Neuronal stem cell (in vitro differentiated cells): Measurements from ENCODE around the gene RIN3.

Experiments
- DNase-seq: peaks from one replicate; pipeline ENCODE4 v3.0.0-alpha.2; 2013; ENCODE audit warnings: low spot score
- H2AFZ ChIP-seq: one replicate; pipeline ENCODE4 v1.6.1; 2013; ENCODE audit warnings: mild to moderate bottlenecking, low read length, inconsistent platforms
- H2AK5ac ChIP-seq: 2 replicates; pipeline ENCODE4 v1.6.1; 2013; ENCODE audit warnings: low read depth, mild to moderate bottlenecking, inconsistent platforms, low read length, moderate library complexity, mixed read lengths
- H2BK120ac ChIP-seq: 2 replicates; pipeline ENCODE4 v1.6.1; 2013; ENCODE audit warnings: low read depth, mild to moderate bottlenecking, inconsistent platforms, low read length, moderate library complexity, mixed read lengths
- H2BK12ac ChIP-seq: one replicate; pipeline ENCODE4 v1.6.1; 2013; ENCODE audit warnings: low read length, inconsistent platforms
- H2BK15ac ChIP-seq: 2 replicates; pipeline ENCODE4 v1.6.1; 2013; ENCODE audit warnings: mild to moderate bottlenecking, low read length, inconsistent platforms, mixed read lengths
- H2BK5ac ChIP-seq: one replicate; pipeline ENCODE4 v1.6.1; 2013; ENCODE audit warnings: inconsistent platforms, mild to moderate bottlenecking, low read length, moderate library complexity
- H3K14ac ChIP-seq: one replicate; pipeline ENCODE4 v1.6.1; 2013; ENCODE audit warnings: low read length, inconsistent platforms
- H3K18ac ChIP-seq: 2 replicates; pipeline ENCODE4 v1.6.1; 2013; ENCODE audit warnings: low read length, inconsistent platforms
- H3K23ac ChIP-seq: 2 replicates; pipeline ENCODE4 v1.6.1; 2013; ENCODE audit warnings: low read depth, mild to moderate bottlenecking, mixed read lengths, low read length, inconsistent platforms; ENCODE audit not compliant: poor library complexity
- H3K27ac ChIP-seq: replicated peaks from 3 replicates; pipeline ENCODE4 v1.5.1; 2013; ENCODE audit warnings: low read length, inconsistent platforms
- H3K27me3 ChIP-seq, 3 experiments: 2 replicates each; pipeline ENCODE4 v1.6.1; 2013; ENCODE audit warnings: low read length in 3 of 3, mild to moderate bottlenecking in 2 of 3, inconsistent platforms in 1 of 3, low read depth in 1 of 3, mixed read lengths in 1 of 3, moderate library complexity in 1 of 3; ENCODE audit not compliant: control insufficient read depth in 3 of 3, insufficient read depth in 3 of 3
- H3K36me3 ChIP-seq, 2 donors: replicated peaks in 1 of 2; 2 replicates each; pipeline ENCODE4 v1.6.1; 2013; ENCODE audit warnings: low read length in 2 of 2; ENCODE audit not compliant: control insufficient read depth in 2 of 2, insufficient read depth in 2 of 2
- H3K4ac ChIP-seq: 2 replicates; pipeline ENCODE4 v1.6.1; 2013; ENCODE audit warnings: inconsistent platforms, mild to moderate bottlenecking, low read length, moderate library complexity
- H3K4me1 ChIP-seq, 2 donors: 1 replicate in 1 of 2; 2 replicates in 1 of 2; pipeline ENCODE4 v1.6.1; 2013; ENCODE audit warnings: low read length in 2 of 2, low read depth in 1 of 2; ENCODE audit not compliant: control insufficient read depth in 2 of 2, insufficient read depth in 1 of 2
- H3K4me2 ChIP-seq: one replicate; pipeline ENCODE4 v1.6.1; 2013; ENCODE audit warnings: mild to moderate bottlenecking, low read length, inconsistent platforms; ENCODE audit not compliant: insufficient read depth, poor library complexity, severe bottlenecking
- H3K4me3 ChIP-seq, 2 donors: 2 replicates each; pipeline ENCODE4 v1.5.1; 2013; ENCODE audit warnings: low read length in 2 of 2, mild to moderate bottlenecking in 2 of 2, inconsistent platforms in 1 of 2, moderate library complexity in 1 of 2
- H3K79me1 ChIP-seq: one replicate; pipeline ENCODE4 v1.6.1; 2013; ENCODE audit warnings: low read depth, mild to moderate bottlenecking, inconsistent platforms, low read length, moderate library complexity
- H3K9ac ChIP-seq: one replicate; pipeline ENCODE4 v1.6.1; 2013; ENCODE audit warnings: mild to moderate bottlenecking, low read depth, low read length, inconsistent platforms; ENCODE audit not compliant: poor library complexity
- H3K9me3 ChIP-seq, 2 donors: replicated peaks in 1 of 2; 2 replicates each; pipeline versions ENCODE3 to v1.6.1; 2013; ENCODE audit warnings: low read length in 2 of 2, mild to moderate bottlenecking in 2 of 2, inconsistent platforms in 1 of 2, low read depth in 1 of 2, mixed read lengths in 1 of 2, moderate library complexity in 1 of 2; ENCODE audit not compliant: control insufficient read depth in 2 of 2, insufficient read depth in 1 of 2
- H4K8ac ChIP-seq: one replicate; pipeline ENCODE4 v1.6.1; 2013; ENCODE audit warnings: low read depth, mild to moderate bottlenecking, inconsistent platforms, low read length, moderate library complexity
- H4K91ac ChIP-seq: one replicate; pipeline ENCODE4 v1.6.1; 2013; ENCODE audit warnings: low read length, low read depth, mild to moderate bottlenecking, inconsistent platforms; ENCODE audit not compliant: poor library complexity
- WGBS, 2 donors: extraction: QIAGEN DNeasy Blood & Tissue Kit; methylation state at CpG; one replicate each; pipeline ENCODE4 v1.1.7; 2013; ENCODE audit warnings: missing lambda C conversion rate in 2 of 2, mixed read lengths in 1 of 2; ENCODE audit not compliant: insufficient read length in 2 of 2, insufficient replicate concordance in 1 of 2; ENCODE audit errors: extremely low coverage in 2 of 2; 5-methylcytosine and 5-hydroxymethylcytosine counted together

The RIN3 gene

DNA sequence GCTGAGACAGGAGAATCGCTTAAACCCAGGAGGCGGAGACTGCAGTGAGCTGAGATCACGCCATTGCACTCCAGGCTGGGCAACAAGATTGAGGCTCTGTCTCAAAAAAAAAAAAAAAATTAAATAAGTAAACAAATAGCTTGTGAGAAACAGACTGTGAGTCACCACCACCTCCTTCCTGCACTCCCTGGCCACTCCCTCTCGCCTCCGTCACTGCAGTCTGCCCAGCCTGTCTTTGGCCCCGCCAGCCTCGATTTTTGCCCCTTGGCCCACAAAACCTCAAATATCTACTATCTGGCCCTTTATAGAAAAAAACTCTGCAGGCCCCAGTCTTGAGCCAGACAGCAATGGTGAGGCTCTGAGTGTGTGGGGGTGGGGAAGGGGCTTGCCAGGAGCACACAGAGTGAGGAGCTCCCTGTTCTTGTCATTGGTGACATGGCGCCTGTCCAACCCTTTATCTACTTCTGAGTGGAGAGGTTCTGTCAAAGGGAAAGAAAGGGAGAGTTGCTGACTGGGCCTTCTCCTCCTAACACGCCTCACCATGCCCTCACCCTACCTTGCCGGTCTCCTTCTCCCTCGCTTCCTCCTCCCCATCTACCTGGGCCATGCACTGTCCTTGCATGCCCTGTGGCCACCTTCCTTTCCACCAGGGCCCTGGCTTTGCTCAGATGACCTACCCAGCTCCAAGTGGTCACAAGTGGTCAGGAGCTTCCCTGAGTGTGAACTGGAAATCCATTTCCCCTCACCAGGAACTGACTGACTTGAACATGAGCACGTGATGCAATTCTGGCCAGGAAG lies 212.8 kb downstream of the RIN3 start:
- H3K4me2 ChIP-seq, result no peak overlapping the region
- no peak overlapping the region for H3K18ac ChIP-seq
- peaks cover 2% of the 10 kb centered on the region for H3K79me1 ChIP-seq
- peak overlapping the region; percentile 30 for H3K9ac ChIP-seq
- DNase-seq, result no peak
- H4K8ac ChIP-seq, result no peak overlapping the region
- no peak overlapping the region for H4K91ac ChIP-seq
- H3K4ac ChIP-seq, result peak overlapping the region; percentile 19
- H2BK5ac ChIP-seq, result no peak overlapping the region
- H2AFZ ChIP-seq, result no peak overlapping the region
- peaks cover 7 to 17% of the 10 kb centered on the region in 2 donors for H3K36me3 ChIP-seq
- H2BK120ac ChIP-seq, result peak overlapping the region; percentile 83
- no peaks in the 10 kb centered on the region for H3K27me3 ChIP-seq
- no peak overlapping the region for H3K4me3 ChIP-seq
- peaks cover 0 to 4% of the 10 kb centered on the region in 2 donors for H3K4me1 ChIP-seq
- H3K23ac ChIP-seq, result peak overlapping the region; percentile 77
- no peak overlapping the region for H3K27ac ChIP-seq
- H2AK5ac ChIP-seq, result no peak overlapping the region
- H2BK15ac ChIP-seq, result no peak overlapping the region
- H3K14ac ChIP-seq, result no peak overlapping the region
- whole genome bisulfite sequencing, 2 donors, result no CpG with 5 or more reads among the region's 12 CpGs
- H2BK12ac ChIP-seq, result no peak overlapping the region
- H3K9me3 ChIP-seq, result peaks cover 2 to 6% of the 10 kb centered on the region in 2 donors

DNA sequence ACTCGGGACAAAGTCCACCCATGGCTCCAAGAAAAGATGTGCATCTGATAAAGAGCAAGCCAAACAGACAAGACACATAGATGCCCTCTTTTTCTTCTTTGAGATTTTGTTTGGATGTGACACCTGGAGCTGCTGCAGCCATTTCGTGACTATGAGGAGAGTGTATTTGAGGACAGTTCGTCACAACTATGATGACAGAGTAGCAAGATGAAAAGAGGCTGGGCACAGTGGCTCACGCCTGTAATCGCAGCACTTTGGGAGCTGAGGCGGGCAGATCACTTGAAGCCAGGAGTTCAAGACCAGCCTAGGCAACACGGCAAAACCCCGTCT lies 213.3 kb downstream of the RIN3 start:
- Histone ChIP-seq H3K23ac (no peak overlapping the region), H3K79me1 (peaks cover 2% of the 10 kb centered on the region), H3K27ac (no peak overlapping the region), H3K9ac (no peak overlapping the region), H3K4me1 (peaks cover 0 to 4% of the 10 kb centered on the region in 2 donors), H2AFZ (no peak overlapping the region), H4K8ac (no peak overlapping the region), H3K4me2 (no peak overlapping the region), H2BK5ac (no peak overlapping the region), H2BK15ac (no peak overlapping the region), H2BK120ac (no peak overlapping the region), H3K4ac (no peak overlapping the region), H3K14ac (no peak overlapping the region), H2BK12ac (no peak overlapping the region), H2AK5ac (no peak overlapping the region), H3K18ac (no peak overlapping the region), H3K9me3 (peaks cover 2 to 12% of the 10 kb centered on the region in 2 donors), H3K36me3 (peaks cover 10 to 22% of the 10 kb centered on the region in 2 donors), H4K91ac (no peak overlapping the region), H3K4me3 (no peak overlapping the region), H3K27me3 (no peaks in the 10 kb centered on the region)
- no peak for DNase-seq
- no CpG with 5 or more reads among the region's 8 CpGs for WGBS, 2 donors

DNA sequence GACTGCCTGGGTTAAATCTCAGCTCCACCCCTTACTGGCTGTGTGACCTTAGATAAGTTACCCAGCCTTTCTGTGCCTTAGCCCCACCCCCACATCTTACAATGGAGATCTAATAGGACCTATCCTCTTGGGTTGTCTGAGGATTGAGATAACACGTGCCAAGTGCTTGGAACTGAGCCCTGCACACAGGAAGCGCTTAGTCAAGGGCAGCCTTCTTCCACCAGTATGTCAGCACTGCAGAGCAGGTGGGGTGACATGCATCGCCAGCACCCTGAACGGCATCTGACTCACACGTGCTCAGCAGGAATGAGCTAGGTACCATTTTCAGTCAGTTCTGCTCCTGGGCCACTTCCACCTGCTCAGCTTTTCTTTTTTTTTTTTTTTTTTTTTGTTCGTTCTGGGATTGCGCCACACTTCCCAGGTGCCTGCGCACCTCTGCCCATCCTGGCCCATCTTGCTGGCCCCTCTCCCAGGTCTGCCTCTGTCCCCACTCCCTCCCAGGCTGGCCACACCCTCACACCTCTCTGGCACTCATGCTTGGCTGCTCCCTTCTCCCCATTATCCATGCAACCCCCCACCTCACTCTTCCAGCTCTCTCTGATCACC lies 215.3 kb downstream of the RIN3 start:
- Histone ChIP-seq H4K8ac (no peak overlapping the region), H3K14ac (no peak overlapping the region), H3K4me2 (no peak overlapping the region), H2AFZ (no peak overlapping the region), H3K79me1 (peaks cover 4% of the 10 kb centered on the region), H3K4ac (no peak overlapping the region), H2AK5ac (no peak overlapping the region), H3K36me3 (peaks cover 10 to 31% of the 10 kb centered on the region in 2 donors), H3K9me3 (peaks cover 2 to 15% of the 10 kb centered on the region in 2 donors), H3K4me3 (no peak overlapping the region), H3K27ac (no peak overlapping the region), H2BK5ac (no peak overlapping the region), H3K23ac (no peak overlapping the region), H3K27me3 (no peaks in the 10 kb centered on the region), H2BK15ac (no peak overlapping the region), H3K4me1 (peaks cover 0 to 4% of the 10 kb centered on the region in 2 donors), H3K18ac (no peak overlapping the region), H3K9ac (no peak overlapping the region), H4K91ac (no peak overlapping the region), H2BK12ac (no peak overlapping the region), H2BK120ac (no peak overlapping the region)
- no CpG with 5 or more reads among the region's 8 CpGs for WGBS, 2 donors
- DNase-seq, result no peak

DNA sequence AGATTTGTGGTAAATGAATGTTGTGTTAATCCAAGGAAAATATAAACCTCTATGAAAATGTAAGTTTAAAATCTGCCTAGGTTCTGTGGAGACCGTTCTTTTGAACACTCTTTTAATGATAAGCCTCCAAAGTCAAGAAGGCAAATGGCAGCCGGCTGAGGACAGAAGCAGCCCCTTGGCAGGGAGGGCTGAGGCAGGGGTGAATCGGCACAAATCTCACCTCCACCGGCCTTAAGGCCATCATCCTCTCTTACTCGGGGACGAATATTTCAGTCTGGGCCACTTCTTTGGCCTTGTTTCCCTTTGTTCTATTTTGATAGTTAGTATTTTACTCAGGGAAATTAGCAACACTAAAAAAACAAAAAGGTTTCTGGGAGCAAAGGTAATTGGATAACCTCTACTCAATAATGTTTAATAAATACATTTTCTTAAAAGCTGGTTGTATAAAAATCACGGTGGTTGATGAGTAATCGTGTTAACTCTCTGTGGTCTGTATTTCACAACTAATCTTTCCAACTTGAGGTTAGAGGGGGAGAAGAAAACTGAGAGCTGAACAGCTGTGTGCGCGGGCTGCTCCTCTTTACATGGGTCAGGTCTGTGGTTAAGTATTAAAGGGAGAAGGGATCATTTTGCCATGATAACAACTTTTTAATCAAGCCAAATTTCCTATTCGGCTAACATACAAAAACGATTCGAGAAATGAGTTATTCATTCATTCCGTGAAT lies 216.2 kb downstream of the RIN3 start:
- Histone ChIP-seq H2BK120ac (no peak overlapping the region), H3K4me3 (no peak overlapping the region), H3K27ac (no peak overlapping the region), H3K4me1 (peaks cover 0 to 4% of the 10 kb centered on the region in 2 donors), H3K18ac (no peak overlapping the region), H3K27me3 (no peaks in the 10 kb centered on the region), H2AFZ (no peak overlapping the region), H3K36me3 (peaks cover 10 to 27% of the 10 kb centered on the region in 2 donors), H2BK12ac (no peak overlapping the region), H3K23ac (no peak overlapping the region), H3K14ac (no peak overlapping the region), H4K8ac (no peak overlapping the region), H2AK5ac (no peak overlapping the region), H2BK15ac (no peak overlapping the region), H3K4me2 (no peak overlapping the region), H2BK5ac (no peak overlapping the region), H3K4ac (no peak overlapping the region), H3K9me3 (peaks cover 4 to 15% of the 10 kb centered on the region in 2 donors), H4K91ac (no peak overlapping the region), H3K9ac (no peak overlapping the region), H3K79me1 (peaks cover 4% of the 10 kb centered on the region)
- no peak for DNase-seq
- no CpG with 5 or more reads among the region's 14 CpGs for WGBS, 2 donors
